ENCODE measurements around the gene FREM2. TPM values are rescaled to one million over a fixed set of nuclear protein-coding genes. Genes with fewer than 3 reads are reported as not detected.

The FREM2 gene
- total RNA-seq, 1 experiment from 2014 or later: 0.04 TPM

DNA sequence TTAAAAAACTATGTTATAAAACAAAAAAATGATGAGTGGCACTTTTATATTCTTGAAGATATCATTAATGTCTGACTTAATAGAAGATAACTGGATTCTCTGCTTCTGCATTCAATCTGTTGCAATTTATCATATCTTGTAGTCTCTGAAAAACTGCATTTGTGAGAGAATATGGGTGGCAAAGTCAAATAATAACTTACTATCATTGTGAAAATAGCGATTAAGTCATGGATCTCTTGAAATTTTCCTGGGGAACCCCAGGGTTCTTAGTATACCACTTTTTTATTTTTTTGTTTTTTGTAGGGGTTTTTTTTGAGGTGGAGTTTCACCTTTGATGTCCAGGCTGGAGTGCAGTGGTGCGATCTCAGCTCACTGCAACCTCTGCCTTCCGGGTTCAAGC is 176.7 kb downstream of the FREM2 start:
- ATAC-seq: no peak
- ChIA-PET CTCF (no interaction called here), POLR2A (ENCODE audit: unreplicated experiment) (no interaction called here)
- no peak for DNase-seq
- Histone ChIP-seq H3K9me3 (ENCODE audit: low read length) (no peaks in the 10 kb centered on the region), H3K79me2 (ENCODE audit: low read length) (no peaks in the 10 kb centered on the region), H3K27ac (ENCODE audit: low read length) (no peak overlapping the region), H3K36me3 (ENCODE audit: low read depth, low read length) (no peaks in the 10 kb centered on the region), H3K9me2 (replicated peaks; ENCODE audit: low read length) (no peaks in the 10 kb centered on the region), H3K4me3 (ENCODE audit: low read length) (no peak overlapping the region), H3K9ac (ENCODE audit: low read length) (no peak overlapping the region), H3F3A (ENCODE audit: low read length, unreplicated experiment) (no peaks in the 10 kb centered on the region), H3K27me3 (ENCODE audit: low read length) (peaks cover 46% of the 10 kb centered on the region), H3K4me1 (ENCODE audit: insufficient read depth, low read length) (no peaks in the 10 kb centered on the region), H4K20me1 (ENCODE audit: low read length) (no peaks in the 10 kb centered on the region), H3K4me2 (ENCODE audit: low read length) (no peak overlapping the region), H2AFZ (ENCODE audit: low read length) (no peak overlapping the region)
- intact Hi-C loops (cut with micrococcal nuclease): no loop called here
- TF ChIP-seq EZH2phosphoT487 (IDR thresholded peaks at IDR 0.05; ENCODE audit: borderline replicate concordance, low read length) (no peak), EZH2 (IDR thresholded peaks at IDR 0.05; ENCODE audit: low read length, unreplicated experiment) (no peak)
- TF ChIP-seq, protein P1, sequence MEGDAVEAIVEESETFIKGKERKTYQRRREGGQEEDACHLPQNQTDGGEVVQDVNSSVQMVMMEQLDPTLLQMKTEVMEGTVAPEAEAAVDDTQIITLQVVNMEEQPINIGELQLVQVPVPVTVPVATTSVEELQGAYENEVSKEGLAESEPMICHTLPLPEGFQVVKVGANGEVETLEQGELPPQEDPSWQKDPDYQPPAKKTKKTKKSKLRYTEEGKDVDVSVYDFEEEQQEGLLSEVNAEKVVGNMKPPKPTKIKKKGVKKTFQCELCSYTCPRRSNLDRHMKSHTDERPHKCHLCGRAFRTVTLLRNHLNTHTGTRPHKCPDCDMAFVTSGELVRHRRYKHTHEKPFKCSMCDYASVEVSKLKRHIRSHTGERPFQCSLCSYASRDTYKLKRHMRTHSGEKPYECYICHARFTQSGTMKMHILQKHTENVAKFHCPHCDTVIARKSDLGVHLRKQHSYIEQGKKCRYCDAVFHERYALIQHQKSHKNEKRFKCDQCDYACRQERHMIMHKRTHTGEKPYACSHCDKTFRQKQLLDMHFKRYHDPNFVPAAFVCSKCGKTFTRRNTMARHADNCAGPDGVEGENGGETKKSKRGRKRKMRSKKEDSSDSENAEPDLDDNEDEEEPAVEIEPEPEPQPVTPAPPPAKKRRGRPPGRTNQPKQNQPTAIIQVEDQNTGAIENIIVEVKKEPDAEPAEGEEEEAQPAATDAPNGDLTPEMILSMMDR (conservative IDR thresholded peaks at IDR 0.05; ENCODE audit: low read depth, low read length): no peak
- no TSS peak for BruUV-seq (replicated peaks)

DNA sequence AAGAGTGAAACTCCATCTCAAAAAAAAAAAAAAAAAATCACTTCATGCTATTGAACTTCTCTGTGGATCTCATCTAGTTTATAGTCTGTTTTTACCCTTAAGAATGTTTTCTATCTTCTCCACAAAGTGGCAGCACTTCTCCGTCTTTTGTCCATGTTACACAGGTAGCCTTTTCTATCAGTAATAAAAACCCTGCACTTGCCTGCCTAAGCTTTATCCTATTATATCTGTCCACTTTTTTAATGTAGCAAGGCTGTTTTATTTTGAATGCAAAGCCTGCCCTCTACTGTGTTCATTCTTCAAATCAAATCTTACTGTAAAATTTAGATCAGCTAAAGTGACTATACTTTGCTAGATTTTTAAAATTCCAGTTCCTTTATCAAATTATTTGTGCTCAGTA is 179.8 kb downstream of the FREM2 start:
- H2AFZ ChIP-seq (ENCODE audit: low read length): no peak overlapping the region
- H3K27me3 ChIP-seq (ENCODE audit: low read length): peaks cover 45% of the 10 kb centered on the region
- H3K9me3 ChIP-seq (ENCODE audit: low read length): no peaks in the 10 kb centered on the region
- CTCF ChIA-PET: interaction anchor here (0.7 kb wide), 1 partner anchor 16 kb away, joined by 9 read pairs; no protein-coding TSS in a partner anchor
- H3K27ac ChIP-seq (ENCODE audit: low read length): no peak overlapping the region
- H3K9ac ChIP-seq (ENCODE audit: low read length): no peak overlapping the region
- POLR2A ChIA-PET (ENCODE audit: unreplicated experiment): no interaction called here
- peak; percentile 55 for ATAC-seq
- H3K4me1 ChIP-seq (ENCODE audit: insufficient read depth, low read length): no peaks in the 10 kb centered on the region
- no peak overlapping the region for H3K4me3 ChIP-seq (ENCODE audit: low read length)
- peak; percentile 34 for DNase-seq
- no peaks in the 10 kb centered on the region for H3K9me2 ChIP-seq (replicated peaks; ENCODE audit: low read length)
- intact Hi-C loops (cut with micrococcal nuclease): loop anchor here (2.0 kb wide), 2 partner anchors 48 to 150 kb away; no protein-coding TSS in a partner anchor
- no peaks in the 10 kb centered on the region for H4K20me1 ChIP-seq (ENCODE audit: low read length)
- TF ChIP-seq EZH2phosphoT487 (IDR thresholded peaks at IDR 0.05; ENCODE audit: borderline replicate concordance, low read length) (no peak), EZH2 (IDR thresholded peaks at IDR 0.05; ENCODE audit: low read length, unreplicated experiment) (no peak)
- TF ChIP-seq, protein P1 (conservative IDR thresholded peaks at IDR 0.05; ENCODE audit: low read depth, low read length): peak; percentile 34
- H3F3A ChIP-seq (ENCODE audit: low read length, unreplicated experiment): no peaks in the 10 kb centered on the region
- no peak overlapping the region for H3K4me2 ChIP-seq (ENCODE audit: low read length)
- H3K79me2 ChIP-seq (ENCODE audit: low read length): no peaks in the 10 kb centered on the region
- no TSS peak for BruUV-seq (replicated peaks)
- H3K36me3 ChIP-seq (ENCODE audit: low read depth, low read length): no peaks in the 10 kb centered on the region

DNA sequence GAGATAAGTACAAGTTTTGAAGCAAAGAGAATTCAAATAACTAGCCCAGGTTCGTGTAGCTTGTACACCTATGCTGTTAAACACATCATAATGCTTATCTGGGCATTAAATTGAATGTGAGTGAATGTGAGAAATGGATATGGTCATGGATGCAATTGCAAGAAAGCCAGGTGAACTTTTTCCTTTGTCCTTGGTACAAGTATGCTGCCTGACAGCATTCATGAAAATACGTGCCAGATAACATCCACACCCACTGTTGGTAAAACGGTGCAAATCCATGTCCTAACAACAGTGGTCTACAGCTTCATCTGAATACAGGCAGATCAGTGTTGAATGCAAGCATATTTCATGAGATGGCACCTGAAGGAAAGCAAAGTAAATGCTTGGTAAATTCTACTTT is 181.5 kb downstream of the FREM2 start:
- H2AFZ ChIP-seq (ENCODE audit: low read length): no peak overlapping the region
- no peaks in the 10 kb centered on the region for H3F3A ChIP-seq (ENCODE audit: low read length, unreplicated experiment)
- H3K9ac ChIP-seq (ENCODE audit: low read length): no peak overlapping the region
- no peaks in the 10 kb centered on the region for H4K20me1 ChIP-seq (ENCODE audit: low read length)
- no peak overlapping the region for H3K4me3 ChIP-seq (ENCODE audit: low read length)
- POLR2A ChIA-PET (ENCODE audit: unreplicated experiment): no interaction called here
- H3K4me2 ChIP-seq (ENCODE audit: low read length): no peak overlapping the region
- DNase-seq (no peak), ATAC-seq (no peak)
- CTCF ChIA-PET: no interaction called here
- H3K9me2 ChIP-seq (replicated peaks; ENCODE audit: low read length): no peaks in the 10 kb centered on the region
- no peaks in the 10 kb centered on the region for H3K36me3 ChIP-seq (ENCODE audit: low read depth, low read length)
- no peak for TF ChIP-seq EZH2 (IDR thresholded peaks at IDR 0.05; ENCODE audit: low read length, unreplicated experiment)
- TF ChIP-seq EZH2phosphoT487 (IDR thresholded peaks at IDR 0.05; ENCODE audit: borderline replicate concordance, low read length): no peak
- TF ChIP-seq, protein P1 (conservative IDR thresholded peaks at IDR 0.05; ENCODE audit: low read depth, low read length): no peak
- no peaks in the 10 kb centered on the region for H3K9me3 ChIP-seq (ENCODE audit: low read length)
- no peaks in the 10 kb centered on the region for H3K4me1 ChIP-seq (ENCODE audit: insufficient read depth, low read length)
- H3K27me3 ChIP-seq (ENCODE audit: low read length): peaks cover 35% of the 10 kb centered on the region
- no TSS peak for BruUV-seq (replicated peaks)
- no peak overlapping the region for H3K27ac ChIP-seq (ENCODE audit: low read length)
- intact Hi-C loops (cut with micrococcal nuclease): no loop called here
- no peaks in the 10 kb centered on the region for H3K79me2 ChIP-seq (ENCODE audit: low read length)

Data from PC-3 (cell line).